H9 (cell line): ENCODE measurements around the gene PLXNA2. TPM values are rescaled to one million over a fixed set of nuclear protein-coding genes. Genes with fewer than 3 reads are reported as not detected.

Experiments
- DNase-seq: peaks from one replicate; pipeline ENCODE4 v3.0.0-alpha.2; 2017
- H2AFZ ChIP-seq: one replicate; pipeline ENCODE4 v1.6.1; 2013; ENCODE audit warnings: mild to moderate bottlenecking, low read length, control low read depth, moderate library complexity
- H2AK5ac ChIP-seq: 2 replicates; pipeline ENCODE4 v1.6.1; 2013; ENCODE audit warnings: low read length, control low read depth, mixed read lengths; ENCODE audit not compliant: insufficient read length
- H2BK120ac ChIP-seq: one replicate; pipeline ENCODE4 v1.6.1; 2013; ENCODE audit warnings: low read depth, mild to moderate bottlenecking, low read length, control low read depth, inconsistent platforms; ENCODE audit not compliant: poor library complexity, severe bottlenecking
- H2BK12ac ChIP-seq: 2 replicates; pipeline ENCODE4 v1.6.1; 2013; ENCODE audit warnings: low read length, control low read depth, mixed read lengths, low read depth; ENCODE audit not compliant: insufficient read length
- H2BK15ac ChIP-seq: 2 replicates; pipeline ENCODE4 v1.6.1; 2013; ENCODE audit warnings: low read depth, low read length, control low read depth
- H2BK20ac ChIP-seq: one replicate; pipeline ENCODE4 v1.6.1; 2013; ENCODE audit warnings: low read depth, mild to moderate bottlenecking, low read length, control low read depth, inconsistent platforms; ENCODE audit not compliant: poor library complexity, severe bottlenecking
- H2BK5ac ChIP-seq: 2 replicates; pipeline ENCODE4 v1.6.1; 2013; ENCODE audit warnings: low read length, control low read depth, mixed read lengths; ENCODE audit not compliant: insufficient read length
- H3K14ac ChIP-seq: 2 replicates; pipeline ENCODE4 v1.6.1; 2013; ENCODE audit warnings: low read length, control low read depth; ENCODE audit not compliant: insufficient read depth
- H3K18ac ChIP-seq: 2 replicates; pipeline ENCODE4 v1.6.1; 2013; ENCODE audit warnings: low read depth, mild to moderate bottlenecking, mixed read lengths, low read length, control low read depth; ENCODE audit not compliant: insufficient read length
- H3K23ac ChIP-seq: 2 replicates; pipeline ENCODE4 v1.6.1; 2013; ENCODE audit warnings: low read length, control low read depth, mixed read lengths, low read depth; ENCODE audit not compliant: insufficient read length
- H3K23me2 ChIP-seq: 2 replicates; pipeline ENCODE4 v1.6.1; 2013; ENCODE audit warnings: low read depth, mild to moderate bottlenecking, mixed read lengths, low read length, control low read depth; ENCODE audit not compliant: insufficient read length, poor library complexity, severe bottlenecking
- H3K27ac ChIP-seq: 2 replicates; pipeline ENCODE4 v1.5.1; 2013; ENCODE audit warnings: low read length, control low read depth, mixed read lengths, low read depth; ENCODE audit not compliant: insufficient read length
- H3K27me3 ChIP-seq: 2 replicates; pipeline ENCODE4 v1.6.1; 2013; ENCODE audit warnings: low read length, control low read depth, inconsistent platforms; ENCODE audit not compliant: insufficient read depth
- H3K4ac ChIP-seq: 2 replicates; pipeline ENCODE4 v1.6.1; 2013; ENCODE audit warnings: low read depth, mild to moderate bottlenecking, control low read depth, inconsistent platforms, low read length, moderate library complexity
- H3K4me1 ChIP-seq: 2 replicates; pipeline ENCODE4 v1.6.1; 2013; ENCODE audit warnings: low read length, control low read depth, inconsistent platforms; ENCODE audit not compliant: insufficient read depth
- H3K4me2 ChIP-seq: 2 replicates; pipeline ENCODE4 v1.6.1; 2013; ENCODE audit warnings: low read length, control low read depth, mixed read lengths; ENCODE audit not compliant: insufficient read length, insufficient read depth
- H3K56ac ChIP-seq: 2 replicates; pipeline ENCODE4 v1.6.1; 2013; ENCODE audit warnings: low read depth, mild to moderate bottlenecking, mixed read lengths, low read length, control low read depth; ENCODE audit not compliant: insufficient read length
- H3K79me1 ChIP-seq: 2 replicates; pipeline ENCODE4 v1.6.1; 2013; ENCODE audit warnings: low read depth, mild to moderate bottlenecking, moderate library complexity, low read length, control low read depth, inconsistent platforms; ENCODE audit not compliant: insufficient read depth, poor library complexity, severe bottlenecking
- H3K79me2 ChIP-seq: 2 replicates; pipeline ENCODE4 v1.6.1; 2013; ENCODE audit warnings: low read length, control low read depth, inconsistent platforms; ENCODE audit not compliant: insufficient read depth
- H3K9ac ChIP-seq: 2 replicates; pipeline ENCODE4 v1.6.1; 2013; ENCODE audit warnings: low read length, control low read depth, mixed read lengths; ENCODE audit not compliant: insufficient read length; ENCODE audit errors: extremely low read depth
- H3K9me3 ChIP-seq: one replicate; pipeline ENCODE4 v1.6.1; 2013; ENCODE audit warnings: low read depth, low read length, inconsistent platforms; ENCODE audit not compliant: control insufficient read depth
- H3T11ph ChIP-seq: one replicate; pipeline ENCODE4 v1.6.1; 2013; ENCODE audit warnings: mild to moderate bottlenecking, low read length, control low read depth, inconsistent platforms
- H4K20me1 ChIP-seq: one replicate; pipeline ENCODE4 v1.6.1; 2013; ENCODE audit not compliant: control insufficient read depth, insufficient read length, insufficient read depth
- H4K5ac ChIP-seq: 2 replicates; pipeline ENCODE4 v1.6.1; 2013; ENCODE audit warnings: low read depth, mild to moderate bottlenecking, mixed read lengths, low read length, control low read depth; ENCODE audit not compliant: insufficient read length
- H4K8ac ChIP-seq: replicated peaks from 2 replicates; pipeline ENCODE4 v1.6.1; 2013; ENCODE audit warnings: low read length, control low read depth, mixed read lengths, low read depth; ENCODE audit not compliant: insufficient read length
- H4K91ac ChIP-seq: 2 replicates; pipeline ENCODE4 v1.6.1; 2013; ENCODE audit warnings: low read depth, mild to moderate bottlenecking, moderate library complexity, mixed read lengths, low read length, control low read depth; ENCODE audit not compliant: insufficient read length
- H3K27ac Mint-ChIP-seq, 3 experiments: 2 replicates in 2 of 3; 3 replicates in 1 of 3; pipeline ENCODE4 v1.8.0; 2020 to 2021; ENCODE audit warnings: mixed read lengths in 3 of 3, mild to moderate bottlenecking in 1 of 3, moderate library complexity in 1 of 3
- H3K27me3 Mint-ChIP-seq: 2 replicates; pipeline ENCODE4 v1.8.0; 2021; ENCODE audit warnings: low read depth, mild to moderate bottlenecking, moderate library complexity, mixed read lengths
- H3K36me3 Mint-ChIP-seq, 3 experiments: 2 replicates in 2 of 3; 3 replicates in 1 of 3; pipeline ENCODE4 v1.8.0; 2020 to 2021; ENCODE audit warnings: low read depth in 3 of 3, mixed read lengths in 3 of 3; ENCODE audit not compliant: insufficient read depth in 1 of 3
- H3K4me1 Mint-ChIP-seq, 2 experiments: 2 replicates each; pipeline ENCODE4 v1.8.0; 2020; ENCODE audit warnings: mixed read lengths in 2 of 2
- H3K4me3 Mint-ChIP-seq, 2 experiments: 2 replicates in 1 of 2; 3 replicates in 1 of 2; pipeline ENCODE4 v1.8.0; 2020 to 2021; ENCODE audit warnings: mild to moderate bottlenecking in 2 of 2, mixed read lengths in 2 of 2, moderate library complexity in 1 of 2
- H3K9me3 Mint-ChIP-seq, 2 experiments: 2 replicates in 1 of 2; 3 replicates in 1 of 2; pipeline ENCODE4 v1.8.0; 2020; ENCODE audit warnings: mild to moderate bottlenecking in 2 of 2, mixed read lengths in 2 of 2, moderate library complexity in 1 of 2
- CTCF ChIP-seq: fragments of 200-600 bp; sonication (generic); conservative IDR thresholded peaks from 3 replicates; pipeline ENCODE4 v1.8.0; 2021; ENCODE audit warnings: antibody characterized with exemption, mild to moderate bottlenecking
- WGBS: extraction: QIAGEN DNeasy Blood & Tissue Kit; methylation state at CpG from one replicate; pipeline ENCODE4 v1.1.7; 2013; ENCODE audit warnings: missing lambda C conversion rate, low lambda C conversion rate, mixed read lengths; ENCODE audit not compliant: insufficient read length; ENCODE audit errors: extremely low coverage; 5-methylcytosine and 5-hydroxymethylcytosine counted together
- total RNA-seq: library from RNA; stranded (reverse); gene quantifications from 2 replicates; pipeline ENCODE4 v1.2.1, GENCODE V29; 2021

PLXNA2 gene
- total RNA-seq, 1 experiment from 2014 or later = 0.57 TPM

- Mint-ChIP-seq H3K27ac (no peak overlapping the region), H3K9me3 (no peaks in the 10 kb centered on the region), H3K36me3 (no peaks in the 10 kb centered on the region), H3K4me1 (peaks cover 18 to 21% of the 10 kb centered on the region in 2 experiments), H3K27me3 (peaks cover 5% of the 10 kb centered on the region), H3K4me3 (no peak overlapping the region)
- no peak overlapping the region for H4K8ac ChIP-seq
- H3K27ac ChIP-seq = no peak overlapping the region
- DNase-seq = peak; percentile 46
- no peaks in the 10 kb centered on the region for H3K23me2 ChIP-seq
- no CpG with 5 or more reads among the region's 8 CpGs for WGBS
- no peak overlapping the region for H3K23ac ChIP-seq
- H3K79me1 ChIP-seq = no peaks in the 10 kb centered on the region
- no peaks in the 10 kb centered on the region for H3K27me3 ChIP-seq
- H3K4me1 ChIP-seq = no peaks in the 10 kb centered on the region
- H3K9me3 ChIP-seq = no peaks in the 10 kb centered on the region
- H2BK15ac ChIP-seq = no peak overlapping the region
- no peaks in the 10 kb centered on the region for H4K20me1 ChIP-seq
- H2AFZ ChIP-seq = no peak overlapping the region
- no peak overlapping the region for H2AK5ac ChIP-seq
- H3T11ph ChIP-seq = no peak overlapping the region
- no peak overlapping the region for H3K4ac ChIP-seq
- H2BK120ac ChIP-seq = no peak overlapping the region
- H4K91ac ChIP-seq = no peak overlapping the region
- no peak overlapping the region for H4K5ac ChIP-seq
- no peak overlapping the region for H2BK20ac ChIP-seq
- H3K79me2 ChIP-seq = no peaks in the 10 kb centered on the region
- peak; percentile 63 for TF ChIP-seq CTCF
- H3K14ac ChIP-seq = no peak overlapping the region
- no peak overlapping the region for H3K9ac ChIP-seq
- H3K56ac ChIP-seq = no peak overlapping the region
- H2BK5ac ChIP-seq = no peak overlapping the region
- H3K4me2 ChIP-seq = no peak overlapping the region
- H2BK12ac ChIP-seq = no peak overlapping the region
- no peak overlapping the region for H3K18ac ChIP-seq
These were observed 207.9 kb downstream of the PLXNA2 start for GRCh38 chr1:208036106-208036808.
